Endodermal cell (in vitro differentiated cells): Measurements from ENCODE around the gene RCN1. TPM values are rescaled to one million over a fixed set of nuclear protein-coding genes. Genes with fewer than 3 reads are reported as not detected.

Experiments used
- DNase-seq: peaks from one replicate; pipeline ENCODE4 v3.0.0-alpha.2; 2017
- H3K27ac ChIP-seq: 2 replicates; pipeline ENCODE4 v1.5.1; 2013; ENCODE audit warnings: mild to moderate bottlenecking, low read depth, low read length, moderate library complexity
- H3K27me3 ChIP-seq: 2 replicates; pipeline ENCODE4 v1.6.1; 2013; ENCODE audit warnings: mild to moderate bottlenecking, low read length, moderate library complexity; ENCODE audit not compliant: insufficient read depth, control insufficient read depth, poor library complexity, severe bottlenecking
- H3K36me3 ChIP-seq: 2 replicates; pipeline ENCODE4 v1.7.0; 2013; ENCODE audit warnings: mild to moderate bottlenecking, low read length, moderate library complexity; ENCODE audit not compliant: control insufficient read depth, insufficient read depth
- H3K4me1 ChIP-seq: one replicate; pipeline ENCODE4 v1.7.0; 2013; ENCODE audit warnings: low read length; ENCODE audit not compliant: control insufficient read depth, insufficient read depth
- H3K4me3 ChIP-seq: 2 replicates; pipeline ENCODE4 v1.5.1; 2013; ENCODE audit warnings: mild to moderate bottlenecking, low read length, moderate library complexity
- H3K9ac ChIP-seq: 2 replicates; pipeline ENCODE4 v1.6.1; 2013; ENCODE audit warnings: mild to moderate bottlenecking, low read length, moderate library complexity; ENCODE audit not compliant: poor library complexity, severe bottlenecking; ENCODE audit errors: extremely low read depth
- H3K9me3 ChIP-seq: 2 replicates; pipeline ENCODE4 v1.6.1; 2013; ENCODE audit warnings: mild to moderate bottlenecking, low read length, moderate library complexity; ENCODE audit not compliant: control insufficient read depth
- H3K27ac Mint-ChIP-seq: 2 replicates; pipeline ENCODE4 v1.8.0; 2020; ENCODE audit warnings: mixed read lengths
- H3K27me3 Mint-ChIP-seq: 2 replicates; pipeline ENCODE4 v1.8.0; 2021; ENCODE audit warnings: mild to moderate bottlenecking, mixed read lengths; ENCODE audit not compliant: insufficient read depth
- H3K36me3 Mint-ChIP-seq: 2 replicates; pipeline ENCODE4 v1.8.0; 2020; ENCODE audit warnings: low read depth, mixed read lengths
- H3K4me1 Mint-ChIP-seq: 2 replicates; pipeline ENCODE4 v1.8.0; 2020; ENCODE audit warnings: mixed read lengths
- H3K4me3 Mint-ChIP-seq: 2 replicates; pipeline ENCODE4 v1.8.0; 2020; ENCODE audit warnings: mild to moderate bottlenecking, moderate library complexity, mixed read lengths
- H3K9me3 Mint-ChIP-seq: 2 replicates; pipeline ENCODE4 v1.8.0; 2020; ENCODE audit warnings: mild to moderate bottlenecking, mixed read lengths
- CTCF ChIP-seq: fragments of 200-600 bp; sonication (generic); conservative IDR thresholded peaks from 2 replicates; pipeline ENCODE4 v1.5.0; 2021; ENCODE audit warnings: antibody characterized with exemption, mild to moderate bottlenecking
- WGBS, 2 experiments: methylation state at CpG; one replicate each; pipeline versions ENCODE4 v1.1.5 to v1.1.7; 2013; ENCODE audit warnings: missing lambda C conversion rate in 2 of 2, mixed read lengths in 1 of 2; ENCODE audit not compliant: insufficient coverage in 1 of 2, insufficient read length in 1 of 2; 5-methylcytosine and 5-hydroxymethylcytosine counted together
- total RNA-seq, 2 donors: library from RNA; stranded (reverse); fragmentation: NEBNext Ultra II Directional in 1 of 2; extraction: Animal tissue kit (Norgen Biotek cat#: 25700) in 1 of 2; gene quantifications; 2 replicates in 1 of 2; 3 replicates in 1 of 2; pipeline ENCODE4 v1.2.1, GENCODE V29; 2021

Gene RCN1
- total RNA-seq, 2 donors from 2014 or later, result 99.5 to 136 TPM

GRCh38 chr11:32138902-32139301 is 48.0 kb downstream of the RCN1 start:
- TF ChIP-seq CTCF, result no peak
- WGBS, 2 experiments, result 92 to 94% methylated on average over 3 of the region's 3 CpGs
- no peak overlapping the region for H3K27ac Mint-ChIP-seq
- peaks cover 56% of the 10 kb centered on the region for H3K27me3 ChIP-seq
- no peaks in the 10 kb centered on the region for H3K9me3 Mint-ChIP-seq
- peaks cover 3% of the 10 kb centered on the region for H3K4me1 ChIP-seq
- H3K4me3 Mint-ChIP-seq, result no peak overlapping the region
- peaks cover 22% of the 10 kb centered on the region for H3K9me3 ChIP-seq
- no peak overlapping the region for H3K27ac ChIP-seq
- peaks cover 43% of the 10 kb centered on the region for H3K27me3 Mint-ChIP-seq
- H3K9ac ChIP-seq, result no peak overlapping the region
- peaks cover 13% of the 10 kb centered on the region for H3K4me1 Mint-ChIP-seq
- peak overlapping the region; percentile 62 for H3K4me3 ChIP-seq
- H3K36me3 ChIP-seq, result no peaks in the 10 kb centered on the region
- no peaks in the 10 kb centered on the region for H3K36me3 Mint-ChIP-seq
- DNase-seq, result no peak

DNA sequence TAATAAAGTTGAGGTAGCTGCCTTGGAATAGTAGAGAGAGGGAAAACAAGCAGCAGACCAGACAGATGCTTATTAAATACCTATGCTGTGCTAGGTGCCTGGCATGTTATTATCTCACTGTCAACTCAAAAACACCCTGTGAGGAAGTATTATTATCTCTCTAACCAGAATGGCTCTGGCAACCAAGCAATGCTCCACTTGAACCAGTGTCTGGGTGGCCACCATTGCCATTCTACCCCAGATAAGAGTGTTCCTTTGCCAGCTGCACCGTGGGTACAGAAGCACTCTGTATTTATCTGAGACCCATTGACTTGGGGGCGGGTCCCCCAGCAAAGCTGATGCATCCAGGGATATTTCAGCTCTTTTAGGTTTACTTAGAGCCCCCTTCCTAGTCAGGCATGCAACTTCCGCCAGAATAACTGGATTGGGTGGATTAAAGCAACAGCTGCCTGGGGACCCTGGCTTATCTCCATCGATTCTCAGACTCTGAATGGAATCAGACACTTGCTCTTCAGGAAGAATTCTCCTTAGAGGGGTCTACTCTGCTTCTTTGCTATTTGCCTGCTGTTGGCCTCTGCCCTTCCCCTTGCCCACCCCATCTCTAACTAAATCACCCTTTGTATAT is 49.1 kb downstream of the RCN1 start:
- no peak overlapping the region for H3K27ac ChIP-seq
- peaks cover 3% of the 10 kb centered on the region for H3K4me1 ChIP-seq
- Mint-ChIP-seq H3K4me3 (no peak overlapping the region), H3K4me1 (peaks cover 13% of the 10 kb centered on the region), H3K36me3 (no peaks in the 10 kb centered on the region), H3K9me3 (no peaks in the 10 kb centered on the region), H3K27me3 (peaks cover 52% of the 10 kb centered on the region), H3K27ac (no peak overlapping the region)
- no peak overlapping the region for H3K9ac ChIP-seq
- H3K27me3 ChIP-seq, result peaks cover 64% of the 10 kb centered on the region
- H3K36me3 ChIP-seq, result no peaks in the 10 kb centered on the region
- DNase-seq, result no peak
- peaks cover 22% of the 10 kb centered on the region for H3K9me3 ChIP-seq
- H3K4me3 ChIP-seq, result no peak overlapping the region
- no peak for TF ChIP-seq CTCF
- WGBS, 2 experiments, result 87 to 92% methylated on average over 3 to 4 of the region's 4 CpGs

DNA sequence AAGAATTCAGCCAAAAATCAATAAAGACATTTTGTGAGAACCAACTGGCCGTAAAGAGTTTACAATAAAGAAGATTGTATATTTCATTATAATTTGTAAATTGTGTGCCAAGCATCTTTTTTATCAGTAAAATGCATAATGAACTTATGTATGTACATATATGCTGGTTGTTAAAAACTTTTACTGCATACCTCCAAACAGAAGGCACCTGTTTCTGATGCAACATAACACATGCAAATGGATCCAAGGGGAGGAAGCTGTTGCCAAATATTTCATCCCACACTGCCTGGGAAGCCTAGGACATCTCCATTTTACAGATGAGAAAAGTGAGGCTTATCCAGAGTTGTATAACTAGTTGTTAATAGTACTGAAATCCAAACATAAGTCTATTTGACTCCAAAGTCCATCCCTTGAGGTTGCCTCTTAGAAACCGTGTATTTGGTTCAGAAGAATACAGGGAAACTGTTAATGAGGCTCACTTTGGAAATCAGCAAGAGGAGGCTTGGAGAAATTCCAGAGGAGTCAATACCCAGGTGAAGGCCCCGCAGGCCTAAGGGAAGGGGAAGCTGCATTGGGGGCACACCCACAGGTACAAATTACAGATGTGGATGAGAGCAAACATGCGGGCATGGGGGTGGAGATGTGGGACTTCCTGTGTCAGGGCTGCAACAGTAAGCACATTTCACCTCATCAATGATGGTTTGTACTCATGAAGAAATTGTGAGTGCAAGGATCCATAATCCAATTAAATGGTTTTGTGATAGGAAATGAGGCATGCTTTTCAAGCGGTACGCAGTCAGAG is 51.1 kb downstream of the RCN1 start:
- DNase-seq, result no peak
- Histone ChIP-seq H3K27ac (no peak overlapping the region), H3K9ac (no peak overlapping the region), H3K36me3 (no peaks in the 10 kb centered on the region), H3K4me1 (peaks cover 3% of the 10 kb centered on the region), H3K27me3 (peaks cover 73% of the 10 kb centered on the region), H3K4me3 (no peak overlapping the region), H3K9me3 (peaks cover 16% of the 10 kb centered on the region)
- WGBS, 2 experiments, result 92 to 94% methylated on average over 5 to 6 of the region's 6 CpGs
- Mint-ChIP-seq H3K27me3 (peaks cover 59% of the 10 kb centered on the region), H3K27ac (no peak overlapping the region), H3K4me1 (peaks cover 11% of the 10 kb centered on the region), H3K9me3 (peaks cover 2% of the 10 kb centered on the region), H3K36me3 (no peaks in the 10 kb centered on the region), H3K4me3 (no peak overlapping the region)
- TF ChIP-seq CTCF, result no peak
